Myocyte (in vitro differentiated cells): Measurements from ENCODE around the gene PICK1. TPM values are rescaled to one million over a fixed set of nuclear protein-coding genes. Genes with fewer than 3 reads are reported as not detected.

ENCODE experiments used
- DNase-seq: peaks from one replicate; pipeline ENCODE4 v3.0.0-alpha.2; 2012; ENCODE audit warnings: low read depth
- total RNA-seq: library from RNA; depleted of rRNA; stranded (reverse); fragments of >200 nt; gene quantifications from 2 replicates; pipeline ENCODE4 v1.2.3, GENCODE V29; 2014

The PICK1 gene
- total RNA-seq, 1 donor from 2014 or later: 8.7 TPM

GRCh38 chr22:38046070-38046748 lies 11.0 kb upstream of the PICK1 start:
- no peak for DNase-seq

- no peak for DNase-seq
Measured at GRCh38 chr22:38049812-38050619, 7.2 kb upstream of the PICK1 start.

GRCh38 chr22:38050720-38051119 lies 6.5 kb upstream of the PICK1 start:
- DNase-seq: no peak

GRCh38 chr22:38051261-38051660 lies 5.9 kb upstream of the PICK1 start:
- no peak for DNase-seq

- DNase-seq: peak; percentile 80
Measured at GRCh38 chr22:38051900-38052862, 5.0 kb upstream of the PICK1 start.

GRCh38 chr22:38062791-38063190 lies 5.6 kb downstream of the PICK1 start:
- no peak for DNase-seq

- no peak for DNase-seq
Measured at GRCh38 chr22:38065539-38065938, 8.3 kb downstream of the PICK1 start.

GRCh38 chr22:38066381-38067027 lies 9.3 kb downstream of the PICK1 start:
- DNase-seq: peak; percentile 40

GRCh38 chr22:38067028-38067415 lies 9.8 kb downstream of the PICK1 start:
- no peak for DNase-seq

- no peak for DNase-seq
Measured at GRCh38 chr22:38067761-38068360, 10.7 kb downstream of the PICK1 start.

- no peak for DNase-seq
Measured at GRCh38 chr22:38068641-38069371, 11.6 kb downstream of the PICK1 start.

GRCh38 chr22:38069372-38070249 lies 12.4 kb downstream of the PICK1 start:
- peak; percentile 92 for DNase-seq

- DNase-seq: peak; percentile 10
Measured at GRCh38 chr22:38070250-38070921, 13.2 kb downstream of the PICK1 start.

- DNase-seq: no peak
Measured at GRCh38 chr22:38071421-38072321, 14.5 kb downstream of the PICK1 start.

GRCh38 chr22:38072322-38073149 lies 15.3 kb downstream of the PICK1 start:
- no peak for DNase-seq
